ENCODE results near the gene DNAH11. TPM values are rescaled to one million over a fixed set of nuclear protein-coding genes. Genes with fewer than 3 reads are reported as not detected.

Gene DNAH11
- total and polyA plus RNA-seq, 11 donors: 0.04 to 0.98 (median 0.23) TPM

GRCh38 chr7:21806388-21806787, 263.5 kb downstream of the DNAH11 start:
- TF ChIP-seq, protein P1, sequence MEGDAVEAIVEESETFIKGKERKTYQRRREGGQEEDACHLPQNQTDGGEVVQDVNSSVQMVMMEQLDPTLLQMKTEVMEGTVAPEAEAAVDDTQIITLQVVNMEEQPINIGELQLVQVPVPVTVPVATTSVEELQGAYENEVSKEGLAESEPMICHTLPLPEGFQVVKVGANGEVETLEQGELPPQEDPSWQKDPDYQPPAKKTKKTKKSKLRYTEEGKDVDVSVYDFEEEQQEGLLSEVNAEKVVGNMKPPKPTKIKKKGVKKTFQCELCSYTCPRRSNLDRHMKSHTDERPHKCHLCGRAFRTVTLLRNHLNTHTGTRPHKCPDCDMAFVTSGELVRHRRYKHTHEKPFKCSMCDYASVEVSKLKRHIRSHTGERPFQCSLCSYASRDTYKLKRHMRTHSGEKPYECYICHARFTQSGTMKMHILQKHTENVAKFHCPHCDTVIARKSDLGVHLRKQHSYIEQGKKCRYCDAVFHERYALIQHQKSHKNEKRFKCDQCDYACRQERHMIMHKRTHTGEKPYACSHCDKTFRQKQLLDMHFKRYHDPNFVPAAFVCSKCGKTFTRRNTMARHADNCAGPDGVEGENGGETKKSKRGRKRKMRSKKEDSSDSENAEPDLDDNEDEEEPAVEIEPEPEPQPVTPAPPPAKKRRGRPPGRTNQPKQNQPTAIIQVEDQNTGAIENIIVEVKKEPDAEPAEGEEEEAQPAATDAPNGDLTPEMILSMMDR (IDR thresholded peaks at IDR 0.05): no peak
- no peak for TF ChIP-seq POLR2A (IDR thresholded peaks at IDR 0.05)
- intact Hi-C loops (cut with DNase I): no loop called here
- Histone ChIP-seq H3K9me3 (no peaks in the 10 kb centered on the region), H3K4me3 (no peak overlapping the region), H3K4me1 (no peaks in the 10 kb centered on the region), H3K36me3 (no peaks in the 10 kb centered on the region), H3K27me3 (no peaks in the 10 kb centered on the region), H3K27ac (no peak overlapping the region)
- DNase-seq (no peak), ATAC-seq (no peak)
- WGBS, 4 donors: 65 to 77% (median 74%) methylated on average over 3 of the region's 3 CpGs

DNA sequence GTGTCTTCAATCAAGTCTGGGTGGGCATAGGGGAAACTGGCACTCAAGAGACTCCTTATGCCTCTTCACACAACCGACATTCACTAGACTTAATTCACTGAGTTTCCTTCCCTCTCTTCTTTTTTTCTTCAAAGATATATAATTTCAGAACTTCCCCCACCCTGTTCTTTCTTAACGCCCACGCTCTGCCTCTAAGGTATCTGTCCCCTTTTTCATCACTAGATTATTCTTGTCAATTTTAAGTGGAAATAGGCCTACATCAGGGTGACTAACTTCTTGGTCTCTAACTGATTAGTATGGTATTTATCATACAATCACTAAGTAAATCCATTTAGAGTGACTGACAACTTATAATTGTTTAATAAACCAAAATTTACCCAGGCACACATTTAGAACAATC, 276.2 kb downstream of the DNAH11 start:
- Histone ChIP-seq H3K9me3 (no peaks in the 10 kb centered on the region), H3K4me1 (no peaks in the 10 kb centered on the region), H3K36me3 (no peaks in the 10 kb centered on the region), H3K27ac (no peak overlapping the region), H3K27me3 (no peaks in the 10 kb centered on the region), H3K4me3 (no peak overlapping the region)
- no peak for DNase-seq
- no peak for TF ChIP-seq POLR2A (IDR thresholded peaks at IDR 0.05)
- TF ChIP-seq, protein P1 (IDR thresholded peaks at IDR 0.05): no peak
- no peak for ATAC-seq
- intact Hi-C loops (cut with DNase I): no loop called here
- 76 to 79% (median 78%) methylated on average over 3 of the region's 3 CpGs for whole genome bisulfite sequencing, 4 donors

DNA sequence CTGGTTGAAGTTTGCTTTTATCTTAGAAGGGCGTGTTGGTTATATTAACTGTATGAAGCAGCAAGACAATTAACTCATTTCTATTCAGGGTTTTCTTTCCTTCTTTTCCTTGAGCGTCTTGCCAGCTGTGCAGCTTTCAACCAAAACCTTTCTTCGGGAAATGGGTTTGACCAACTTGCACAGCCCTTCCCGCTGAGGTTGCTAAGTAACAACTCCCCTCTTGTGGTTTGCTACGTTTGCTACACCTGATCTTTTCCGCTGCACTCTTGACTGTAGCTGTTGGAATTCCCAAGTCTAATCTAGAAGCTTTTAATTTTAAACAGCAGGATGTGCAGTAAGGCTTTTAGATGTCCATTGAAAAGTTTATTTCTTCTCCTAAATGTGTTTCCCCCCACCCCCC, 286.0 kb downstream of the DNAH11 start:
- H3K36me3 ChIP-seq: no peaks in the 10 kb centered on the region
- 44 to 69% (median 61%) methylated on average over 6 of the region's 6 CpGs for WGBS, 4 donors
- ATAC-seq: no peak

GRCh38 chr7:21829731-21830130, 286.9 kb downstream of the DNAH11 start:
- H3K27ac ChIP-seq: no peak overlapping the region
- no peak for TF ChIP-seq POLR2A (IDR thresholded peaks at IDR 0.05)
- TF ChIP-seq, protein P1 (IDR thresholded peaks at IDR 0.05): no peak
- peaks cover 0 to 4% (median 0%) of the 10 kb centered on the region in 9 donors for H3K27me3 ChIP-seq
- no peak overlapping the region for H3K4me3 ChIP-seq
- H3K36me3 ChIP-seq: no peaks in the 10 kb centered on the region
- ATAC-seq: no peak
- H3K9me3 ChIP-seq: no peaks in the 10 kb centered on the region
- intact Hi-C loops (cut with DNase I): no loop called here
- no peaks in the 10 kb centered on the region for H3K4me1 ChIP-seq
- no peak for DNase-seq
- 53 to 64% (median 60%) methylated on average over 7 of the region's 7 CpGs for WGBS, 4 donors

More for the DNA sequence above, 286.0 kb downstream of the DNAH11 start:
- no peak overlapping the region for H3K4me3 ChIP-seq
- DNase-seq: no peak
- no peak overlapping the region for H3K27ac ChIP-seq
- TF ChIP-seq, protein P1 (IDR thresholded peaks at IDR 0.05): no peak
- TF ChIP-seq POLR2A (IDR thresholded peaks at IDR 0.05): no peak
- H3K27me3 ChIP-seq: peaks cover 0 to 4% (median 0%) of the 10 kb centered on the region in 9 donors
- intact Hi-C loops (cut with DNase I): no loop called here
- H3K4me1 ChIP-seq: no peaks in the 10 kb centered on the region
- H3K9me3 ChIP-seq: no peaks in the 10 kb centered on the region
